H1 (cell line): ENCODE data around the gene OPN3. TPM values are rescaled to one million over a fixed set of nuclear protein-coding genes. Genes with fewer than 3 reads are reported as not detected.

ENCODE experiments used
- CTCF ChIA-PET: fragments of 300-600 bp; sonication (Branson Sonifier 250); formaldehyde crosslinking; loops from one replicate; lab custom pipeline; 2021; ENCODE audit not compliant: partially characterized antibody; lab: Charles Lee
- POLR2A ChIA-PET: fragments of 300-600 bp; sonication (Branson Sonifier 250); formaldehyde crosslinking; loops from one replicate; lab custom pipeline; 2021; ENCODE audit warnings: inconsistent platforms; ENCODE audit not compliant: partially characterized antibody; lab: Charles Lee
- DNase-seq, 2 experiments: peaks; one replicate each; pipeline versions ENCODE4 v3.0.0 to v3.0.0-alpha.2; 2010 to 2022; ENCODE audit warnings: low spot score in 2 of 2, low read depth in 1 of 2, mixed read lengths in 1 of 2
- FAIRE-seq: peaks from 2 replicates; lab custom pipeline; 2011; peaks lifted over from hg19 to GRCh38; lab: Jason Lieb, UNC
- H2AFZ ChIP-seq: 2 replicates; pipeline ENCODE4 v1.8.1; 2012; ENCODE audit warnings: low read length, inconsistent platforms
- H2AK5ac ChIP-seq: 2 replicates; pipeline ENCODE4 v1.6.1; 2013; ENCODE audit warnings: low read depth, low read length
- H2BK120ac ChIP-seq: replicated peaks from 2 replicates; pipeline ENCODE3; 2013; ENCODE audit warnings: low read depth, low read length, inconsistent platforms
- H2BK12ac ChIP-seq: 2 replicates; pipeline ENCODE4 v1.6.1; 2013; ENCODE audit warnings: low read depth, low read length
- H2BK15ac ChIP-seq: 2 replicates; pipeline ENCODE4 v1.6.1; 2013; ENCODE audit warnings: low read length
- H2BK20ac ChIP-seq: 2 replicates; pipeline ENCODE4 v1.6.1; 2013; ENCODE audit warnings: low read length
- H2BK5ac ChIP-seq: 2 replicates; pipeline ENCODE4 v1.6.1; 2013; ENCODE audit warnings: low read depth, low read length
- H3K14ac ChIP-seq: 2 replicates; pipeline ENCODE4 v1.6.1; 2013; ENCODE audit warnings: inconsistent platforms; ENCODE audit not compliant: insufficient read length
- H3K18ac ChIP-seq: 2 replicates; pipeline ENCODE4 v1.6.1; 2013; ENCODE audit warnings: low read length; ENCODE audit errors: extremely low read depth
- H3K23ac ChIP-seq: 2 replicates; pipeline ENCODE4 v1.6.1; 2013; ENCODE audit warnings: inconsistent platforms; ENCODE audit not compliant: insufficient read length
- H3K23me2 ChIP-seq: 2 replicates; pipeline ENCODE4 v1.6.1; 2013; ENCODE audit warnings: low read depth, low read length
- H3K27ac ChIP-seq: 2 replicates; pipeline ENCODE4 v1.6.1; 2011; ENCODE audit warnings: low read depth, low read length, inconsistent platforms
- H3K27me3 ChIP-seq, 4 experiments: replicated peaks in 1 of 4; 1 replicate in 1 of 4; 2 replicates in 3 of 4; pipeline versions ENCODE4 v1.6.1 to v1.8.1; 2011 to 2013; ENCODE audit warnings: low read length in 3 of 4, mild to moderate bottlenecking in 3 of 4, inconsistent platforms in 2 of 4, mixed read lengths in 2 of 4, moderate library complexity in 1 of 4; ENCODE audit not compliant: control insufficient read depth in 3 of 4, insufficient read depth in 3 of 4; ENCODE audit errors: extremely low read depth in 1 of 4
- H3K36me3 ChIP-seq, 4 experiments: 2 replicates each; pipeline versions ENCODE4 v1.6.1 to v1.8.1; 2011 to 2013; ENCODE audit warnings: mild to moderate bottlenecking in 4 of 4, low read length in 3 of 4, moderate library complexity in 2 of 4, control low read depth in 1 of 4, inconsistent platforms in 1 of 4; ENCODE audit not compliant: insufficient read depth in 4 of 4, control insufficient read depth in 2 of 4
- H3K4ac ChIP-seq: replicated peaks from 2 replicates; pipeline ENCODE3; 2013; ENCODE audit warnings: low read length, low read depth, mixed read lengths, inconsistent platforms; ENCODE audit not compliant: insufficient read length
- H3K4me1 ChIP-seq, 4 experiments: replicated peaks in 1 of 4; 1 replicate in 1 of 4; 2 replicates in 3 of 4; pipeline versions ENCODE4 v1.6.1 to v1.8.1; 2011 to 2013; ENCODE audit warnings: low read length in 3 of 4, inconsistent platforms in 2 of 4, mixed read lengths in 1 of 4; ENCODE audit not compliant: insufficient read depth in 4 of 4, control insufficient read depth in 3 of 4
- H3K4me2 ChIP-seq, 2 experiments: 2 replicates each; pipeline versions ENCODE4 v1.6.1 to v1.8.1; 2011 to 2013; ENCODE audit warnings: low read depth in 2 of 2, low read length in 2 of 2, control low read depth in 1 of 2, inconsistent platforms in 1 of 2, mild to moderate bottlenecking in 1 of 2; ENCODE audit not compliant: insufficient read depth in 1 of 2
- H3K4me3 ChIP-seq, 4 experiments: fragments of 200-600, 300-600 bp in 1 of 4; sonication (generic), shearing (Covaris generic), sonication (Bioruptor Twin) in 1 of 4; 2 replicates each; pipeline versions ENCODE4 v1.5.1 to v1.8.1; 2011 to 2016; ENCODE audit warnings: low read length in 4 of 4, low read depth in 3 of 4, control low read depth in 2 of 4, inconsistent platforms in 2 of 4, mild to moderate bottlenecking in 2 of 4, mixed read lengths in 1 of 4, moderate library complexity in 1 of 4; ENCODE audit not compliant: insufficient read depth in 2 of 4; ENCODE audit errors: extremely low read depth in 1 of 4
- H3K56ac ChIP-seq: replicated peaks from 2 replicates; pipeline ENCODE3; 2013; ENCODE audit warnings: low read depth, mild to moderate bottlenecking, mixed read lengths, low read length, inconsistent platforms; ENCODE audit not compliant: insufficient read length
- H3K79me1 ChIP-seq: 2 replicates; pipeline ENCODE4 v1.6.1; 2013; ENCODE audit warnings: low read depth, low read length, control low read depth
- H3K79me2 ChIP-seq, 2 experiments: 2 replicates each; pipeline versions ENCODE4 v1.6.1 to v1.8.1; 2012 to 2013; ENCODE audit warnings: low read length in 2 of 2, mild to moderate bottlenecking in 2 of 2, inconsistent platforms in 1 of 2; ENCODE audit not compliant: insufficient read depth in 2 of 2, control insufficient read depth in 1 of 2
- H3K9ac ChIP-seq, 4 experiments: replicated peaks in 1 of 4; 1 replicate in 1 of 4; 2 replicates in 3 of 4; pipeline versions ENCODE4 v1.6.1 to v1.8.1; 2011 to 2013; ENCODE audit warnings: low read depth in 3 of 4, low read length in 3 of 4, control low read depth in 2 of 4, mild to moderate bottlenecking in 2 of 4, moderate library complexity in 2 of 4, inconsistent platforms in 1 of 4; ENCODE audit errors: extremely low read depth in 1 of 4
- H3K9me3 ChIP-seq, 2 experiments: 2 replicates each; pipeline versions ENCODE4 v1.6.1 to v1.8.1; 2012 to 2013; ENCODE audit warnings: mild to moderate bottlenecking in 2 of 2, moderate library complexity in 2 of 2, control low read depth in 1 of 2, inconsistent platforms in 1 of 2, low read depth in 1 of 2, low read length in 1 of 2, mixed read lengths in 1 of 2; ENCODE audit not compliant: insufficient read depth in 2 of 2
- H4K20me1 ChIP-seq, 2 experiments: replicated peaks in 1 of 2; 2 replicates each; pipeline versions ENCODE3 to v1.8.1; 2011 to 2013; ENCODE audit warnings: inconsistent platforms in 2 of 2, low read length in 2 of 2, mild to moderate bottlenecking in 1 of 2; ENCODE audit not compliant: insufficient read depth in 2 of 2, control insufficient read depth in 1 of 2
- H4K5ac ChIP-seq: 2 replicates; pipeline ENCODE4 v1.6.1; 2013; ENCODE audit warnings: low read length, low read depth, mixed read lengths, inconsistent platforms; ENCODE audit not compliant: insufficient read length
- H4K8ac ChIP-seq: 2 replicates; pipeline ENCODE4 v1.8.0; 2013; ENCODE audit warnings: mild to moderate bottlenecking, moderate library complexity, low read length, inconsistent platforms; ENCODE audit not compliant: insufficient read depth; ENCODE audit errors: extremely low read depth
- H4K91ac ChIP-seq: replicated peaks from 2 replicates; pipeline ENCODE3; 2013; ENCODE audit warnings: low read length, mixed read lengths, inconsistent platforms; ENCODE audit not compliant: insufficient read length
- EZH2 ChIP-seq: fragments of 200-600 bp; sonication (generic); IDR thresholded peaks from 2 replicates; pipeline ENCODE4 v1.7.1; 2012; ENCODE audit warnings: low read depth, mild to moderate bottlenecking, moderate library complexity, low read length, inconsistent platforms; ENCODE audit not compliant: severe bottlenecking
- FOSL1 ChIP-seq: IDR thresholded peaks from 2 replicates; pipeline ENCODE4 v1.6.1; 2011; ENCODE audit warnings: mild to moderate bottlenecking, low read depth, low read length, moderate library complexity; ENCODE audit not compliant: insufficient read depth
- HDAC2 ChIP-seq, 2 experiments: fragments of 300-600 bp in 1 of 2; sonication (generic) in 1 of 2; IDR thresholded peaks; 2 replicates each; pipeline ENCODE4 v1.6.1; 2011 to 2012; ENCODE audit warnings: low read depth in 2 of 2, low read length in 2 of 2, mild to moderate bottlenecking in 2 of 2, moderate library complexity in 2 of 2, borderline replicate concordance in 1 of 2, inconsistent platforms in 1 of 2
- KDM1A ChIP-seq: fragments of 200-600, 300-600 bp; sonication (generic); IDR thresholded peaks from 2 replicates; pipeline ENCODE4 v1.7.1; 2016; ENCODE audit warnings: mild to moderate bottlenecking, low read length, borderline replicate concordance
- KDM4A ChIP-seq: IDR thresholded peaks from one replicate; pipeline ENCODE4 v1.7.1; 2012; ENCODE audit warnings: low read depth, mild to moderate bottlenecking, moderate library complexity, low read length, inconsistent platforms; ENCODE audit not compliant: severe bottlenecking
- NRF1 ChIP-seq: IDR thresholded peaks from 2 replicates; pipeline ENCODE4 v1.6.1; 2011; ENCODE audit warnings: mild to moderate bottlenecking, low read depth, low read length, improper control_type of control experiment
- PHF8 ChIP-seq: fragments of 200-600 bp; sonication (generic); conservative IDR thresholded peaks from 2 replicates; pipeline ENCODE4 v1.7.1; 2012; ENCODE audit warnings: low read depth, mild to moderate bottlenecking, inconsistent platforms, low read length, moderate library complexity
- SAP30 ChIP-seq: fragments of 300-600 bp; sonication (generic); IDR thresholded peaks from 2 replicates; pipeline ENCODE4 v1.7.1; 2012; ENCODE audit warnings: low read length, moderate library complexity, mild to moderate bottlenecking, inconsistent platforms; ENCODE audit not compliant: insufficient read depth, insufficient replicate concordance
- SRF ChIP-seq: IDR thresholded peaks from 2 replicates; pipeline ENCODE4 v1.6.1; 2011; ENCODE audit warnings: mild to moderate bottlenecking, low read depth, low read length, moderate library complexity
- TEAD4 ChIP-seq: IDR thresholded peaks from 2 replicates; pipeline ENCODE4 v1.6.1; 2012; ENCODE audit warnings: low read depth, low read length, inconsistent platforms, mixed read lengths
- YY1 ChIP-seq: IDR thresholded peaks from 2 replicates; pipeline ENCODE4 v1.6.1; 2011; ENCODE audit warnings: low read depth, mild to moderate bottlenecking, low read length
- WGBS, 2 experiments: shearing (Covaris generic) in 1 of 2; methylation state at CpG; one replicate each; pipeline versions ENCODE4 v1.1.6 to v1.1.7; 2013 to 2015; ENCODE audit warnings: low lambda C conversion rate in 2 of 2, mixed read lengths in 2 of 2, inconsistent platforms in 1 of 2, low coverage in 1 of 2, missing lambda C conversion rate in 1 of 2; ENCODE audit not compliant: insufficient replicate concordance in 2 of 2, insufficient coverage in 1 of 2, insufficient read length in 1 of 2; ENCODE audit errors: extremely low coverage in 1 of 2, missing lambda C conversion rate in 1 of 2; 5-methylcytosine and 5-hydroxymethylcytosine counted together
- polyA plus RNA-seq, 7 experiments: library from polyadenylated mRNA; depleted of rRNA in 3 of 7; stranded (reverse) in 5 of 7; unstranded in 2 of 7; fragments of >200 nt in 5 of 7; fragments of 200-250 nt in 2 of 7; gene quantifications; 1 replicate in 5 of 7; 2 replicates in 1 of 7; 4 replicates in 1 of 7; pipeline versions ENCODE4 v1.2.1 to v1.2.3, GENCODE V29; 2011 to 2013; ENCODE audit warnings: missing spikeins in 2 of 7, mixed read lengths in 2 of 7
- total RNA-seq: library from RNA; stranded (reverse); fragmentation: NEBNext Ultra II Directional; extraction: Animal tissue kit (Norgen Biotek cat#: 25700); gene quantifications from 2 replicates; pipeline ENCODE4 v1.2.1, GENCODE V29; 2021

Gene OPN3
- total and polyA plus RNA-seq, 2 of the 8 experiments (the other 6 are each of a cell fraction or from before 2014, with no cell fraction given): 8.8 to 19.4 TPM

DNA sequence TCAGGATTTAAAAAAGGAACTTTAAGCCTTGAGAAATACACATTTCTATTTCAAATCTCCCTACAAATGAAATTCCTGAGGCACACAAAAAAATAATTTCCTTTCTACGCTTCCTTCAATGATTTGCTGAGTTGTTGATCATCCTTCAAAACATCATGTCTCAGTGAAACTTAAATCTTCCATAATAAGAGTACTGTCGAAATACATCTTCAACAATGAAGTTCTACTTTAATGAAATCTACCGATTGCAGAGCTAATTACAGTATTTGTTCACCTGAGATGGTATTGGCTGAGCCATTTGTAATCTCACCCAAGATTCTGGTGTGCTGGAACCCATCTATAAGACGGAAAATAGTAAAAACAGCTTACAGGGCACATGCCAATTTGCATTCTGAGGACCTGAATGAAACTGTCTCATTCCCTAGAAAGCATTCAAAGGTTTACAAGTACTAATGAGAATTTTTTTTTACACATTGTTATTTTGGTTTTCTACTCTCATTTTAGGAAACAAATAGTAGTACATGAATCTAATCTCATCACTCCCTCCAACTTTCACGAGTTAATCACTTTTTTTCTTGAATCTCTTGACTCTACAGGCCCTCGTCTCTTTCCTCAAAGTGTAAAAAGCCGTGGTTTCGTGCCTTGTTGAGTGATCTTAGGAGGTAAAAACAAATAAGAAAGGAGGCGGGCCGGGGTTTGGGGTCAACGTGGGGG is 1.1 kb downstream of the OPN3 start:
- Histone ChIP-seq H2AK5ac (no peak overlapping the region), H3K14ac (no peak overlapping the region), H2BK120ac (no peak overlapping the region), H3K4me1 (peaks cover 0 to 7% (median 3%) of the 10 kb centered on the region in 4 experiments; a peak in 5 of 7 replicates), H2AFZ (0 out of 2 replicates have a peak overlapping the region, but pooled peaks have one; percentile 27), H3K23ac (no peak overlapping the region), H4K20me1 (peaks cover 0 to 10% of the 10 kb centered on the region in 2 experiments), H4K8ac (no peak overlapping the region), H3K27me3 (no peaks in the 10 kb centered on the region; a peak in 1 of 7 replicates), H3K56ac (peak overlapping the region; percentile 88), H2BK15ac (no peak overlapping the region), H3K4ac (no peak overlapping the region), H3K36me3 (peaks cover 0 to 22% (median 9%) of the 10 kb centered on the region in 4 experiments; a peak in 6 of 8 replicates), H2BK12ac (no peak overlapping the region), H3K4me3 (peak overlapping the region; percentile 70 to 100 (median 98)), H3K27ac (0 out of 2 replicates have a peak overlapping the region, but pooled peaks have one; percentile 51), H3K79me2 (peaks cover 3 to 56% of the 10 kb centered on the region in 2 experiments; a peak in 3 of 4 replicates), H3K18ac (no peak overlapping the region), H4K5ac (no peak overlapping the region), H2BK20ac (no peak overlapping the region), H3K9ac (peak overlapping the region in 3 of 4 experiments; percentile 46 to 83 (median 65); a peak in 6 of 7 replicates), H3K79me1 (peaks cover 3% of the 10 kb centered on the region; the same call in 1 of the 2 replicates), H2BK5ac (peak overlapping the region; percentile 95; the same call in 1 of the 2 replicates), H4K91ac (peak overlapping the region; percentile 48), H3K4me2 (peak overlapping the region; percentile 71 to 76), H3K9me3 (peaks cover 0 to 6% of the 10 kb centered on the region in 2 experiments; a peak in 1 of 4 replicates), H3K23me2 (peaks cover 4% of the 10 kb centered on the region; the same call in 1 of the 2 replicates)
- ChIA-PET POLR2A (no interaction called here), CTCF (interaction anchor here (1.2 kb wide), 1 partner anchor 12 kb away, joined by 3 read pairs; no protein-coding TSS in a partner anchor)
- WGBS, 2 experiments: 10% methylated on average over 11 of the region's 11 CpGs; no CpG with 5 or more reads in 1 of the 2 experiments
- no peak for DNase-seq
- no peak for FAIRE-seq
- TF ChIP-seq TEAD4 (no peak), PHF8 (no peak), YY1 (no peak), HDAC2 (IDR thresholded peaks at IDR 0.05; ENCODE audit: borderline replicate concordance in 1 of 2, low read depth in 2 of 2, low read length in 2 of 2) (no peak), SAP30 (no peak), FOSL1 (no peak), EZH2 (no peak), KDM4A (no peak), SRF (no peak), NRF1 (no peak), KDM1A (no peak)
